ENCODE data around the gene CCDC116. TPM values are rescaled to one million over a fixed set of nuclear protein-coding genes. Genes with fewer than 3 reads are reported as not detected.
A peak's percentile ranks its signal among the peaks of the same experiment; 100 is the strongest.
"Not testable (repeated sequence)": the region's sequence is repeated elsewhere in the genome, so short reads cannot be mapped to it uniquely, and the experiment has no call there.

The CCDC116 gene
- total RNA-seq, 1 experiment from 2014 or later = not detected

GRCh38 chr22:21605887-21606564, 26.5 kb upstream of the CCDC116 start:
- DNase-seq (ENCODE audit: extremely low read depth, low read depth) = no peak

- DNase-seq (ENCODE audit: extremely low read depth, low read depth) = no peak
These were observed 25.8 kb upstream of the CCDC116 start for GRCh38 chr22:21606775-21607174.

GRCh38 chr22:21609556-21610157, 22.9 kb upstream of the CCDC116 start:
- DNase-seq (ENCODE audit: extremely low read depth, low read depth) = not testable (repeated sequence)

- no peak for DNase-seq (ENCODE audit: extremely low read depth, low read depth)
These were observed 21.2 kb upstream of the CCDC116 start for GRCh38 chr22:21611210-21611977.

GRCh38 chr22:21612858-21613257, 19.7 kb upstream of the CCDC116 start:
- no peak for DNase-seq (ENCODE audit: extremely low read depth, low read depth)

- DNase-seq (ENCODE audit: extremely low read depth, low read depth) = no peak
These were observed 18.9 kb upstream of the CCDC116 start for GRCh38 chr22:21613553-21614233.

GRCh38 chr22:21615731-21616130, 16.8 kb upstream of the CCDC116 start:
- DNase-seq (ENCODE audit: extremely low read depth, low read depth) = no peak

- not testable (repeated sequence) for DNase-seq (ENCODE audit: extremely low read depth, low read depth)
These were observed 15.2 kb upstream of the CCDC116 start for GRCh38 chr22:21617337-21617736.

GRCh38 chr22:21621025-21621424, 11.5 kb upstream of the CCDC116 start:
- DNase-seq (ENCODE audit: extremely low read depth, low read depth) = no peak

- DNase-seq (ENCODE audit: extremely low read depth, low read depth) = no peak
These were observed 10.3 kb upstream of the CCDC116 start for GRCh38 chr22:21622011-21622918.

- DNase-seq (ENCODE audit: extremely low read depth, low read depth) = no peak
These were observed 9.5 kb upstream of the CCDC116 start for GRCh38 chr22:21622919-21623647.

GRCh38 chr22:21623648-21623970, 9.0 kb upstream of the CCDC116 start:
- DNase-seq (ENCODE audit: extremely low read depth, low read depth) = no peak

GRCh38 chr22:21624120-21624879, 8.3 kb upstream of the CCDC116 start:
- DNase-seq (ENCODE audit: extremely low read depth, low read depth) = peak; percentile 31

GRCh38 chr22:21624880-21625791, 7.4 kb upstream of the CCDC116 start:
- no peak for DNase-seq (ENCODE audit: extremely low read depth, low read depth)

GRCh38 chr22:21626073-21626734, 6.4 kb upstream of the CCDC116 start:
- no peak for DNase-seq (ENCODE audit: extremely low read depth, low read depth)

GRCh38 chr22:21626735-21627469, 5.7 kb upstream of the CCDC116 start:
- no peak for DNase-seq (ENCODE audit: extremely low read depth, low read depth)

Data from NCI-H460 (cell line).